ENCODE results near the gene ACSF3. TPM values are rescaled to one million over a fixed set of nuclear protein-coding genes. Genes with fewer than 3 reads are reported as not detected.

ACSF3 gene
- total RNA-seq (20.7 and 22.1 TPM in 2 replicates), polyA plus RNA-seq (18.2 and 28.0 TPM in 2 replicates)

DNA sequence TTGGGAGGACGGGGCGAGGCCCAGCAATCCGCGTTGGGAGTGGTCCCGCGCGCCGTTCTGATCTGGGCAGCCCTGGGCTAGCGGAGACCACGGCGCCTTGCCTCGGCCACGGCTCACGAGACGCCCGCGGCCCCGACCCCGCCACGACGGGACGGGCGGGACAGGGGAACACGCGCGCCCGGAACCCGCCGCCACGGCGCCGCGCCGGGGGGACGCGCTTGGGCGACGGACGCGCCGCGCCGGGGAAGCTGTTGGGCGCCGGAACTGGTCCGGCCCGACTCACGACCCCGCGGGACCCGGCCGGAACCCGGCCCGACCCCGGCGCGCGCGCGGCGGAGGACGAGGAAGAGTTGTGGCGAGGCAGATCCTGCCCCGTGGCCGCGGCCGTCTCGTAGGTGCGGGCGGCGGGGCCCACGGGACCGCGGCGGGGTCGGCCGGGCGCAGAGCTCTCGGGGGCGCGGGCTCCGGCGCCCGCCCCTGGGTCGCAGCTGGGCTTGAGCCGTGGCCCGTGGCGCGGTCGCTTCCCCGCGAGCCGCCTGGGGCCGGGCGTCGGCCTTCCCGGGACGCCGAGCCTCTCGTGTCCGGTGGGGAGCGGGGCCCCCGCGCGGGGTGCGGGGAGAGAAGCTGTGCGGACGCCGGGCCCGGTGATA is at the start of gene ACSF3:
TSS of gene ACSF3 (plus strand) at position 251 of the 650 bp plus-strand sequence. CDS start 6,830 bp downstream, outside the sequence.
- 1% methylated on average over 55 of the region's 110 CpGs for WGBS (ENCODE audit: low lambda C conversion rate, missing lambda C conversion rate)
- peaks cover 12% of the 10 kb centered on the region for H3K27me3 ChIP-seq
- no peaks in the 10 kb centered on the region for H3K9me3 ChIP-seq (ENCODE audit: low read depth)
- peak within 1 kb of the TSS; percentile 9 for H3K27ac ChIP-seq
- peak within 1 kb of the TSS; percentile 100 for H2AFZ ChIP-seq
- no peaks in the 10 kb centered on the region for H4K20me1 ChIP-seq (ENCODE audit: insufficient read depth, poor library complexity, severe bottlenecking)
- no peak for TF ChIP-seq CTCF (IDR thresholded peaks at IDR 0.05; ENCODE audit: poor library complexity)
- no peak for TF ChIP-seq EZH2phosphoT487 (IDR thresholded peaks at IDR 0.05; ENCODE audit: low read depth, severe bottlenecking, unreplicated experiment)
- no peak for TF ChIP-seq EZH2 (IDR thresholded peaks at IDR 0.05; ENCODE audit: borderline replicate concordance)
- peaks cover 41% of the 10 kb centered on the region for H3K79me2 ChIP-seq
- DNase-seq (ENCODE audit: low spot score) = peak; percentile 77
- H3K9me2 ChIP-seq (replicated peaks; ENCODE audit: insufficient read depth) = no peaks in the 10 kb centered on the region
- no peaks in the 10 kb centered on the region for H3K36me3 ChIP-seq (replicated peaks; ENCODE audit: insufficient read depth, low read depth)
- H3K4me2 ChIP-seq = peak within 1 kb of the TSS; percentile 89
- H3K4me3 ChIP-seq = peak within 1 kb of the TSS; percentile 87
- H3K4me1 ChIP-seq (ENCODE audit: insufficient read depth) = peaks cover 16% of the 10 kb centered on the region

GRCh38 chr16:89044418-89045180 is 49.1 kb upstream of the ACSF3 start:
- no peaks in the 10 kb centered on the region for H3K79me2 ChIP-seq
- no peaks in the 10 kb centered on the region for H3K27me3 ChIP-seq
- no peaks in the 10 kb centered on the region for H3K4me1 ChIP-seq (ENCODE audit: insufficient read depth)
- DNase-seq (ENCODE audit: low spot score) = no peak
- no peak overlapping the region for H3K27ac ChIP-seq
- 77% methylated on average over 29 of the region's 29 CpGs for WGBS (ENCODE audit: low lambda C conversion rate, missing lambda C conversion rate)
- no peaks in the 10 kb centered on the region for H4K20me1 ChIP-seq (ENCODE audit: insufficient read depth, poor library complexity, severe bottlenecking)
- no peaks in the 10 kb centered on the region for H3K9me2 ChIP-seq (replicated peaks; ENCODE audit: insufficient read depth)
- no peaks in the 10 kb centered on the region for H3K9me3 ChIP-seq (ENCODE audit: low read depth)
- H3K4me2 ChIP-seq = no peak overlapping the region
- H2AFZ ChIP-seq = no peak overlapping the region
- no peak overlapping the region for H3K4me3 ChIP-seq
- no peak for TF ChIP-seq EZH2 (IDR thresholded peaks at IDR 0.05; ENCODE audit: borderline replicate concordance)
- no peak for TF ChIP-seq EZH2phosphoT487 (IDR thresholded peaks at IDR 0.05; ENCODE audit: low read depth, severe bottlenecking, unreplicated experiment)
- TF ChIP-seq CTCF (IDR thresholded peaks at IDR 0.05; ENCODE audit: poor library complexity) = no peak
- H3K36me3 ChIP-seq (replicated peaks; ENCODE audit: insufficient read depth, low read depth) = no peaks in the 10 kb centered on the region

GRCh38 chr16:89045181-89045815 is 48.4 kb upstream of the ACSF3 start:
- Histone ChIP-seq H3K4me3 (no peak overlapping the region), H3K9me3 (ENCODE audit: low read depth) (no peaks in the 10 kb centered on the region), H3K27me3 (no peaks in the 10 kb centered on the region), H2AFZ (no peak overlapping the region), H4K20me1 (ENCODE audit: insufficient read depth, poor library complexity, severe bottlenecking) (no peaks in the 10 kb centered on the region), H3K4me2 (no peak overlapping the region), H3K36me3 (replicated peaks; ENCODE audit: insufficient read depth, low read depth) (no peaks in the 10 kb centered on the region), H3K4me1 (ENCODE audit: insufficient read depth) (no peaks in the 10 kb centered on the region), H3K9me2 (replicated peaks; ENCODE audit: insufficient read depth) (no peaks in the 10 kb centered on the region), H3K27ac (no peak overlapping the region), H3K79me2 (no peaks in the 10 kb centered on the region)
- DNase-seq (ENCODE audit: low spot score) = no peak
- 81% methylated on average over 12 of the region's 12 CpGs for WGBS (ENCODE audit: low lambda C conversion rate, missing lambda C conversion rate)
- TF ChIP-seq EZH2phosphoT487 (IDR thresholded peaks at IDR 0.05; ENCODE audit: low read depth, severe bottlenecking, unreplicated experiment) (no peak), EZH2 (IDR thresholded peaks at IDR 0.05; ENCODE audit: borderline replicate concordance) (no peak), CTCF (IDR thresholded peaks at IDR 0.05; ENCODE audit: poor library complexity) (no peak)

Data from hepatocyte (in vitro differentiated cells).